K562 (cell line): ENCODE data around the gene DUSP16. TPM values are rescaled to one million over a fixed set of nuclear protein-coding genes. Genes with fewer than 3 reads are reported as not detected.

Experiments
- ARID2 ChIP-seq: fragments of 450-650 bp; IDR thresholded peaks from 2 replicates; pipeline ENCODE4 v1.6.1; 2017; ENCODE audit warnings: antibody characterized with exemption, mild to moderate bottlenecking
- ATF1 ChIP-seq, 2 experiments: fragments of 450-650 bp in 1 of 2; IDR thresholded peaks; 2 replicates each; pipeline ENCODE4 v1.6.1; 2016; ENCODE audit warnings: missing compliant biosample characterization in 1 of 2, missing genetic modification characterization in 1 of 2
- CBFA2T3 ChIP-seq: fragments of 450-650 bp; IDR thresholded peaks from 2 replicates; pipeline ENCODE4 v1.6.1; 2017
- CEBPG ChIP-seq, 3 experiments: fragments of 200-800 bp in 1 of 3; sonication (Bioruptor generic) in 1 of 3; sonication (generic) in 1 of 3; formaldehyde crosslinking in 1 of 3; IDR thresholded peaks in 2 of 3; conservative IDR thresholded peaks in 1 of 3; 2 replicates each; pipeline versions ENCODE4 v1.6.1 to v1.8.0; 2016 to 2022; ENCODE audit warnings: missing compliant biosample characterization in 2 of 3, missing genetic modification characterization in 2 of 3, mild to moderate bottlenecking in 1 of 3, missing genetic modification reagents in 1 of 3
- JUND ChIP-seq, 2 experiments: IDR thresholded peaks; 2 replicates in 1 of 2; 3 replicates in 1 of 2; pipeline ENCODE4 v1.6.1; 2011; ENCODE audit warnings: borderline replicate concordance in 2 of 2, low read depth in 2 of 2, low read length in 2 of 2, improper control_type of control experiment in 1 of 2, missing biosample characterization in 1 of 2, missing genetic modification characterization in 1 of 2, missing genetic modification reagents in 1 of 2
- MED1 ChIP-seq: sonication (generic); formaldehyde crosslinking; IDR thresholded peaks from 2 replicates; pipeline ENCODE4 v1.8.1; 2023; ENCODE audit warnings: missing genetic modification reagents, borderline replicate concordance
- NCOR1 ChIP-seq: fragments of 450-650 bp; IDR thresholded peaks from 2 replicates; pipeline ENCODE4 v1.6.1; 2016; ENCODE audit warnings: mild to moderate bottlenecking, moderate library complexity
- PBX2 ChIP-seq, 2 experiments: IDR thresholded peaks in 1 of 2; conservative IDR thresholded peaks in 1 of 2; 2 replicates each; pipeline ENCODE4 v1.6.1; 2016; ENCODE audit warnings: low read depth in 2 of 2, mild to moderate bottlenecking in 1 of 2, missing compliant biosample characterization in 1 of 2, missing genetic modification characterization in 1 of 2, moderate library complexity in 1 of 2
- POLR2G ChIP-seq: fragments of 200-400 bp; formaldehyde crosslinking; IDR thresholded peaks from 2 replicates; pipeline ENCODE4 v1.6.1; 2017; ENCODE audit warnings: low read depth, mild to moderate bottlenecking, antibody characterized with exemption, low read length, moderate library complexity
- PRMT5 ChIP-seq: sonication (generic); formaldehyde crosslinking; IDR thresholded peaks from 2 replicates; pipeline ENCODE4 v1.5.0; 2020; ENCODE audit warnings: missing genetic modification reagents
- SMARCA4 ChIP-seq: fragments of 450-650 bp; IDR thresholded peaks from 2 replicates; pipeline ENCODE4 v1.6.1; 2016
- TAL1 ChIP-seq: fragments of 450-650 bp; IDR thresholded peaks from 2 replicates; pipeline ENCODE4 v1.6.1; 2016; ENCODE audit warnings: mild to moderate bottlenecking
- TRIM24 ChIP-seq, 2 experiments: fragments of 450-650 bp; IDR thresholded peaks; 2 replicates each; pipeline ENCODE4 v1.6.1; 2016
- VEZF1 ChIP-seq: fragments of 200-800 bp; sonication (Bioruptor generic); IDR thresholded peaks from 2 replicates; pipeline ENCODE4 v1.6.1; 2017; ENCODE audit warnings: missing genetic modification characterization, missing compliant biosample characterization
- polyA plus RNA-seq, 8 experiments: library from polyadenylated mRNA; depleted of rRNA in 4 of 8; stranded (reverse) in 5 of 8; unstranded in 3 of 8; fragments of >200 nt; fragmentation: Nextera tagmentation in 2 of 8; fragmentation: Illumina TruSeq in 1 of 8; extraction: Ambion mirVana in 2 of 8; extraction: Trizol in 1 of 8; gene quantifications; 2 replicates each; pipeline versions ENCODE4 v1.2.1 to v1.2.3, GENCODE V29; 2011 to 2014; ENCODE audit warnings: inconsistent platforms in 1 of 8, missing spikeins in 1 of 8
- total RNA-seq, 7 experiments: library from RNA; depleted of rRNA in 6 of 7; stranded (reverse); fragments of >200 nt in 6 of 7; fragmentation: Illumina TruSeq in 2 of 7; extraction: Trizol in 2 of 7; gene quantifications; 2 replicates each; pipeline versions ENCODE4 v1.2.1 to v1.2.3, GENCODE V29; 2011 to 2021; ENCODE audit warnings: low replicate concordance in 1 of 7

DUSP16 gene
- total and polyA plus RNA-seq, 9 of the 15 experiments (the other 6 are each of a cell fraction or from before 2014, with no cell fraction given), result 0.70 to 12.3 (median 5.7) TPM

- TF ChIP-seq VEZF1 (CRISPR knock-in tag) (0 out of 2 replicates have a peak, but pooled peaks have one; percentile 14), JUND (IDR thresholded peaks at IDR 0.05; ENCODE audit: borderline replicate concordance, low read depth, low read length) (peak; percentile 60), JUND (tag; IDR thresholded peaks at IDR 0.05; ENCODE audit: borderline replicate concordance, low read depth, low read length) (no peak; the same call in 2 of the 3 replicates), SMARCA4 (peak; percentile 73), POLR2G (no peak), NCOR1 (peak; percentile 59), TRIM24 (IDR thresholded peaks at IDR 0.05) (peak; percentile 57 to 61; a peak in 3 of 4 replicates), PBX2 (CRISPR knock-in tag; IDR thresholded peaks at IDR 0.05; ENCODE audit: low read depth) (no peak), PBX2 (tag; conservative IDR thresholded peaks at IDR 0.05; ENCODE audit: low read depth) (no peak), CEBPG (CRISPR knock-in tag; IDR thresholded peaks at IDR 0.05) (peak; percentile 66; the same call in 1 of the 2 replicates), CEBPG (tag; conservative IDR thresholded peaks at IDR 0.05 in 1 of 2, IDR thresholded peaks at IDR 0.05 in 1 of 2) (no peak), ATF1 (CRISPR knock-in tag; IDR thresholded peaks at IDR 0.05) (no peak), ATF1 (tag; IDR thresholded peaks at IDR 0.05) (0 out of 2 replicates have a peak, but pooled peaks have one; percentile 12), ARID2 (no peak), PRMT5 (CRISPR knock-in tag) (no peak), CBFA2T3 (peak; percentile 88), TAL1 (peak; percentile 80), MED1 (CRISPR knock-in tag) (no peak)
Measured at GRCh38 chr12:12441843-12442461, 120.7 kb downstream of the DUSP16 start (continued).
